Activated CD4-positive, alpha-beta T cell treated with anti-CD3 and anti-CD28 coated beads, Interleukin-10, Interleukin-2, amounts not matched to agents 100 ng/mL and 50 ng/mL, durations not matched to agents 16 hours and 8 hours (primary cell): ENCODE data around the gene PWWP2B.
"Not testable (repeated sequence)": the region's sequence is repeated elsewhere in the genome, so short reads cannot be mapped to it uniquely, and the experiment has no call there.

Experiments used
- DNase-seq: peaks from one replicate; pipeline ENCODE4 v3.0.0-alpha.2; 2020

The PWWP2B gene

DNA sequence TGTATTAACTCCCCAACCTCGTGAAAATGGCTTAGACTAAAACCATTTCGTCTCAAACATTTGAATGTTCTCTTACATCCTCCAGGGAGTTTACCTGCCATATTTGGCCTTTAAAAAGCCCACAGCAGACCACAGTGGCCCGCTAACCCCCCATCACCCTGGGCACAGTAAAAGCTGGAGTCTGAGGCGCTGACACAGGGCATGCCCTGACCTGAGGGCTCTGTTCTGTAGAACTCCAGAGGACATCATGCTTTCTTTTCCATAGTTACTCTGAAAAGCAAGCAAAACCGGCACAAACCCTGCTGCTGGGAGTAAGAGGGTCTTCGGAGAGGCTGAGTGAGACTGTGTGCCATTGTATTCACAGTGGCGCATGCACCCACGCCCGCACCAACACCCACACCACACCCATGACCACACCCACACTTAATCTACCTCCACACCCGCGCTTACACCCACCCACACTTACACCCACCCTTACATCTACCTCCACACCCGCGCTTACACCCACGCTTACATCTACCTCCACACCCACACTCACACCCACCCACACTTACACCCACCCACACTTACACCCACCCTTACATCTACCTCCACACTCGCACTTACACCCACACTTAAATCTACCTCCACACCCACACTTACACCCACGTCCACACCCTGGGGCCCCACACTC, 32.9 kb upstream of the PWWP2B start:
- no peak for DNase-seq

DNA sequence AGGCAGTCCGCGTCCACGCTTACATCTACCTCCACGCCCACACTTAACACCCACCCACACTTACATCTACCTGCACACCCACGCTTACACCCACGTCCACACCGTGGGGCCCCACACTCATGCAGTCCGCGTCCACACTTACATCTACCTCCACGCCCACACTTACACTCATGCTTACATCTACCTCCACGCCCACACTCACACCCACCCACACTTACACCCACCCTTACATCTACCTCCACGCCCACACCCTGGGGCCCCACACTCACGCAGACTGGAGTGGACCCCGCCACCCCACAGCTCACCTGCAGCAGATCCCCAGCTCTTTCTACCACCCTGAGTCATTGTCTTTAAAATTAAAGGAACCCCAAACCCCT, 32.4 kb upstream of the PWWP2B start:
- peak; percentile 12 for DNase-seq

DNA sequence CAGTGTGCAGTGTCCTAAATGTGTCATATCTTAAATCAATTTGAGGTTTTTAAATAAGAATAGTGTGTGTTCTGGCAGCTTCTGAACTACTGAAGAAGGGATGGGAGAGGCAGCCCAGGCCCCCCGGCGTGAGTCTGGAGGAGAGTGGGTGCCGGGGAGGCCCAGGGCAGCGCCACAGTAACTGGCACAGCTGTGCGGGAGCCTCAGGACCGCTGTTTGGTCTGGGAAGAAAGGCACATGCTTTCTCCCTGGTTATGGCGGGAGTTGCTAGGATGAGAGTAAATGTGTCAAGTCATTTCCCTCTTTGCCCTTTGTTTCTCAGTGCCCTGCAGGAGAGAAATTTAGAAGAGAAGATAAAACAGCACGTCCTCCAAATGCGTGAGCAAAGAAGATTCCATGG, 31.9 kb upstream of the PWWP2B start:
- DNase-seq: no peak

DNA sequence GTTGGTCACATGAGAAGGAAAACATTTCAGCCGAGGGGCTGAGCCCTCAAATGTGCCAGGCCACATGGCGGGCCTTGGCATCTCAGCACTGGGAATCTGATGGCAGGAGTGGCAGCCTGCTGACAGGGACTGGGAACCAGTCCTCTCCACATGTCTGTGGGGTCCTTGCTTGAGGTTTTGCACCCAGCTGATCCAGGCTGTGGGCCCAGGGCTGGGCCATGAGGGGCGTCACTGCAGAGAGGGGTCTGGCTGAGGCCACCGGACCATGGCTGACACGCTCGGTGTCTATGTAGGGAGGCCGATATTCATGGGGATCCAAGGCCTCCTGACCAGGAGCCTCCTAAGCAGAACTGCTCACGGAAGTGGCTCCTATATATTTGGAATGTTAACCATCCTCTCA, 31.0 kb upstream of the PWWP2B start:
- no peak for DNase-seq

DNA sequence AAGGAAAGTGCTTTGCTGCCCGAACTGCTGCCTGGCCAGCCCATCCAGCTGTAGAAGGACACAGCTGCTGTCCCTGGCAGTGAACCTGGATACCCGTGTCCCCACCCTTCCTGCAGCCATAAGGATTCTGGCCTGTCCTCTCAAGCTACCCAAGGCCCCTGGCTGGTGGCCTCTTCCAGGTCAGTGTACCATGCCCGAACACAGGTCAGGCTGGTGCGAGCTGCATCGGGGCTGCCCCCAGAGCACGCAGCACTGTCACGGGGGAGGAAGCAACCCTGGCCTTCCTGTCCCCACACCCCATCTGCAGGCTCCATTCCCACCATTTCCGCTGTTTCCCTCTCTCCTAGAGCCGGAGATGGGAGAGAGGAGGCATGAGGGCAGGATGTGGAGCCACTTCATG, 30.5 kb upstream of the PWWP2B start:
- DNase-seq: no peak

DNA sequence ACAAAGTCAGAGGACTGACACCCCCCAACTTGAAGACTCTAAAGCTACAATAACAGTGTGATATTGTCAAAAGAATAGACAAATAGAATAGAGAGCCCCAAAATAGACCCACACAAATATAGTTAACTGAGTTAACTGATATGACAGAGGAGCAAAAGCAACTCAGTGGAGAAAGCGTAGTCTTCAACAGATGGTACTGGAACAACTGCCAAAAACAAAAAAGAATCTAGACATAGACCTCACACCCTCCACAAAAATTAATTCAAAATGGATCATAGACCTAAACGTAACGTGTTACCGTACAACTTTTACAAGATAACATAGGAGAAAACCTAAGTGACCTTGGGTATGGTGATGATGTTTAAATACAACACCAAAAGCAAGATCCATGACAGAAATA, 28.6 kb upstream of the PWWP2B start:
- DNase-seq: no peak

DNA sequence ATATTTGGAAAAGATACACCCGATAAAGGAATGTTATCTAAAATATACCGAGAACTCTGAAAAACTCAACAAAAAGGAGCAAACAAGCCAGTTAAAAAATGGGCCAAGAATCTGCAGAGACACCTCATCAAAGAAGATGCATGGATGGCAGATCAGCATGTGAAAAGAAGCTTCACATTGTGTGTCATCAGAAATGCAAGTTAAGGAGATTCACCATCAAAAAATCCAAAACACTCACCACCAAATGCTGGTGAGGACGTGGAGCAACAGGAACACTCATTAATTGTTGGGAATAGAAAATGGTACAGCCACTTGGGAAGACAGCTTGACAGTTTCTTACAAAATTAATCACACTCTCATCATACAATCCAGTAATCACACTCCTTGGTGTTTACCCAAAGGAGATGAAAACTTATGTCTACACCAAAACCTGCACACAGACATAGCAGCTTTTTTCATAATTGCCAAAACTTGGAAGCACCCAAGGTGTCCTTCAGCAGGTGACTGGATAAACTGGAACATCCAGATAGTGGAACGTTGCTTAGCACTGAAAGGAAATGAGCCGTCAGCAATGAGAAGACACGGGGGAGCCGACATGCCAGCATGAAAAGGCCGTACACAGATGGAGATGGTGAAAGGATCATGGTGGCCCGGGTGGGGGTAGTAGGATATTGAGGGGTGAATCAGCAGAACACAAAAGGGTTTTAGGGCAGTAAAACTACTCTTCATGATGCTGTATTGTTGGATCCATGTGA, 27.9 kb upstream of the PWWP2B start:
- DNase-seq: no peak

DNA sequence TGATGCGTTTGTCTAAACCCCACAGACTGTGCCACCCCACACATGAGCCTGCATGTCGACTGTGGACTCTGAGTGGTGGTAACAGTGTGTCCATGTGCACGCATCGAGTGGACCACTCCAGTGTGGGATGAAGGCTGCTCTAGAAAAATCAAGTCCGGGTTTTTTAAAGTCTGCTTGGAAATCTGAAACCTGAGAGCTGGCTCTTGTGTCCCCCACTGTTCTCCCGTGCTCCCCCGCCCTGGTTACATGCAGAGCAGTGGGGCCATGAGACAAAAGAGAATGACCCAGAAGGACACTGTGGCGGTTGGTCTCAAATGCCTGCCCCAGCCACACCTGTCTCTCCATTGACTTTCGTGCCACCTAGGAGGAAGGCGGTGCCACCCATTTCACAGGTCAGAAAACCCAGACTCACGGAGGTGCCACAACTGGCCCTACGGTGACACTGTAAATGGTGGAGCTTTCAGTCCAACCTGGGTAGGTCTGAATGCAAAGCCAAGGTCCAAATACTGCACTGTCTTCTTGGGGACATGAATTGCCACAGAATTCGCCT, 27.3 kb upstream of the PWWP2B start:
- DNase-seq: no peak

DNA sequence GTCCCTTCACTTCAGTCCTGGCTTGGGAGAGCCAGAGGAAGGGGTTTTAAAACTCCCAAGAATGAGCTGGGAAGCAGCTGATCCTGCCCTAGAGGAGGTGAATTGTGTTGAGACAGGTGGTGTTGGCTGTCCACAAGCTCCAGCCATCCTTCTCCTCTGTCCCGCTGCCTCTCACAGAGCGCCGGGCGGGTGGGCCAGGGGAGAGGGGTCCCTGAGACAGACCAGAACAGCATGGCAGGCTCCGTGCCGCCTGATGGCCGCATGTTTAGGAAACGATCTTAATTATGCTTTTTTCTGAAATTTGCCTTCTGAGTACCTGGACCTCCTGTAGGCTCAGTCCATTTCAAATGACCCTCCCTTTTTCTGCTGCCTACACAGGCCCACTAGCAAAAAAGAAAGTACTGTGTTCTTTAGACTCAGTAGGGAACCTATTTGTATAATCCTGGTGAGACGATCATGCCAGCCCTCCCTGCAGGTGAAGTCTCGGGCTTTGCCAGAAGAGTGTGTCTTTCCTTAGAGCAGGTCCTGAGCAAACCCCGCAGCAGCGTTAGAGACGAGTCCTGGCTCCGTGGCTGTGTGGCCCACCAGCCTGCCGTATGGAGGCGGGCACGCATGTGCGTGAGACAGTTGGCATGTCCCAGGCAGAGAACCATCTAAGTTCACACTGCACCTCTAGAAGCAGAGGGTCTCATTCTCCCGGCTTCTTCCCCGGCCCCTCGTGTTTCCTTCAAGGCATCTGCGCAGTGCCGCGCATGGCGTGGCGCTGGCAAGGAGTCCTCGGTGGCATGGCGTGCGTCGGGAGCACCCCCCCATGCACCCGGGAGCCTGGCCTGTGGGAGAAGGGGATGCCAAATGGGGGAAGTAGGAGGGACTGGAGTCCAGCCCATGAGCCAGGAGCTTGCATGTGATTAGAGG, 26.3 kb upstream of the PWWP2B start:
- no peak for DNase-seq

DNA sequence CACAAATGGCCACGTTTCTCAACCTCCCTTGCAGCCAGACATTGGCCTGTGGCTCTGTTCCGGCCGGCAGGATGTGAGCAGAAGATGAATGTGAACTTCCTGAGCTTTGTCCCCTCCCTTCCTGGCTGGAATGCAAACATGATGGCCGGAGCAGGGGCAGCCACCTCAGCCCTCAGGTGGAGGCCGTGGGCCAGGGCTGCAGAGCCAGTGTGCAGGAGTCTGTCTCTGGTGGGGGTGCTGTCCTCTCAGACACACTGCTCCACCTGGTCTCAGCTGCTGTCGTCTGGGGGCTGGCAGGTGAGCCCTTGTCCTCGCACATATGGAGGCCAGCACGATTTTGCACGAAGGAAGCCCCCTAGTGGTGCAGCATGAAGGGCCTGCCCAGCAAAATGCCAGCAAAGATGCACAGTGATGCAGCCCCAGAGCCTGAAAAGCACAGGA, 25.3 kb upstream of the PWWP2B start:
- DNase-seq: peak; percentile 48

DNA sequence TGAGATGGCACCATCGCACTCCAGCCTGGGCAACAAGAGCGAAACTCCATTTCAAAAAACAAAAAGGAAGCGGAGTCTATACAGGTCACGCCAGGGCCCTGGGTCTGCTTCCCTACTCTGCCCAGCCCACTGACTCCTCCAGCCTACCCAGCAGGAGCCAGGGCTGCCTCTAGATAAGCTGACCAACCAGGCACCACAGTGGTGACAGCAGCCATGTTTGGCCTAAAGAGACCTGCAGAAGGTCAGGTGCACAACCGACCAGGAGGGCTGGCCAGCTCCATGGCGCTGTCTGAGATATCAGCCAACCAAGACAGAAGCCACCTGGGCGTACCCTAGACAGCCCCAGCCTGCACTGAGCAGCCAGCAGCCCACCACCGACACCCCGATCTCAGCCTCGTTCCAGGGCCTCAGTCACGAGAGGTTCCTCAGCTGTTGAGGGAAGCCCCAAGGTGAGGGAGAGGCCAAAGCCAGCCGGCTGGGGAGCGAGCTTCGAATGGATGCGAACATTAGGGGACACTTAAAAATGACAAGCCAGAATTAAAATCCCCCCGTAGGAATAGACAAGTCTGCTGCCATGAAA, 24.4 kb upstream of the PWWP2B start:
- no peak for DNase-seq

DNA sequence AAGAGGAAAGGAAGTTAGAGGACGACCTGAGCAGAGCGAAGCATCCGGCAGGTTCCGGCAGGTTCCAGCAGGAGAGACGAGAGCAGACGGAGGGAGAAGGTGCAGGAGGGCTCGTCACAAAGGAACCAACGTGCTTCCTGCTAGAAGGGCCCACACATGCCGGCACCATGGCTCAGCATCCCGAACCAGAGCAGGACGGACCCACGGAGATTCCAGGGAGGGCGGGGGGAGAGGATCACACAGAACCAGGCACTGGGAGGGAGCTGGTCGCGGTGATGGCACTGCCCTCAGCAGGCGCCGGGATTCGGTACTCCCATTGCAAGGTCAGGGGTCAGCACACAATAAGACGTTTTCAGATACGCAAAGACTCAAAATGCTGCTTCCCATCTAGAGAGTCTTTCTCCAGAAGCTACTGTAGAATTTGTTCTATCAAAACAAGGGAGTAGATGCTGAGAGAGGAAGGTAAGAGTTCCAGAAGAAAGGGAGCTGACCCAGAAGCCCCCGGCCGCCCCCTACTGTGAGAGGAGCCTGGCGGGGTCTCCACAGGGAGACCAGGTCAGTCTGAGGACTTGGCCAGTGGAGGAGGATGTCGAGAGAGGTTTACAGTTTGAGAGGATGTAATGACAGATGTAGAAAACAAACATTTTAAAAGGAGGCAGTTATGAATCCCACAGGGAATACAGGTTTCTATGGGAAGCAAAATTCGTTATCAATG, 23.6 kb upstream of the PWWP2B start:
- no peak for DNase-seq

DNA sequence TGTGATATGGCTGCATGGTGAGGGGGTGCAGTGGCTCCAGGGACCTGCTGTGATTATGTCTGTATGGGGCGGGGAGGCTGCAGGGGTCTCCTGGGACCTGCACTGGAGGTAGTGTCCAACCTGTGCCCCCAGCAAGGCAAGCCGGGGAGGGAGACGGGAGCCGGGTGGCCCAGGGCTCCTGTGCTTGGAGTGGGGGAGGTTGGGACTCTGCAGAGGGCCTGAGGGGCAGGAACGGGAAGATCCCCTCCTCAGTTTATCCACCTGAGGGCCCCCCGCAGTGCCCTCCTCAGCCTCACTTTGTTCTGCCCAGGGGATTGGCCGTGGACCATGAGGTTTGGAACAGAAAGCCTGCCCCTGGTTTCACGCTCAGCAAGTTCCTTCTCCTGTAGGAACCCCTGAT, 22.8 kb upstream of the PWWP2B start:
- no peak for DNase-seq

DNA sequence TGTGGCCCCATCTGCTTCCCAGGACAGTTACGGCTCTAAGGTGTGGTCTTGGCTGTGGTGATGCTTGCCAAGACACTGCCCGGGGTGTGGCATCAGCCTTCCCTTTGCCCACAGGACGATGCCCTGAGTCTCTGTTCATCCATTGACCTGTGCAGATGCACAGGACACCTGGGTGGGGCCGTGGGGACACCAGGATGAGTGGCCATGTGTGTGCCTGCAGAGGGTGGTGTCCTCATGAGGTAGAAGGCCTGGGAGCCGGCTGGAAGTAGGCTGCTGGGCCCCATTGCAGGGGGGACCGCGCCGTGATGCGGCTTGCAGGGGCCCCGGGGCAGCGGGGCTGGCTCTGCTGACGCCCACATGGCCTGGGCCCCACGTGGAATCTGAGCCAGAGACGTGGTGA, 22.4 kb upstream of the PWWP2B start:
- DNase-seq: no peak

DNA sequence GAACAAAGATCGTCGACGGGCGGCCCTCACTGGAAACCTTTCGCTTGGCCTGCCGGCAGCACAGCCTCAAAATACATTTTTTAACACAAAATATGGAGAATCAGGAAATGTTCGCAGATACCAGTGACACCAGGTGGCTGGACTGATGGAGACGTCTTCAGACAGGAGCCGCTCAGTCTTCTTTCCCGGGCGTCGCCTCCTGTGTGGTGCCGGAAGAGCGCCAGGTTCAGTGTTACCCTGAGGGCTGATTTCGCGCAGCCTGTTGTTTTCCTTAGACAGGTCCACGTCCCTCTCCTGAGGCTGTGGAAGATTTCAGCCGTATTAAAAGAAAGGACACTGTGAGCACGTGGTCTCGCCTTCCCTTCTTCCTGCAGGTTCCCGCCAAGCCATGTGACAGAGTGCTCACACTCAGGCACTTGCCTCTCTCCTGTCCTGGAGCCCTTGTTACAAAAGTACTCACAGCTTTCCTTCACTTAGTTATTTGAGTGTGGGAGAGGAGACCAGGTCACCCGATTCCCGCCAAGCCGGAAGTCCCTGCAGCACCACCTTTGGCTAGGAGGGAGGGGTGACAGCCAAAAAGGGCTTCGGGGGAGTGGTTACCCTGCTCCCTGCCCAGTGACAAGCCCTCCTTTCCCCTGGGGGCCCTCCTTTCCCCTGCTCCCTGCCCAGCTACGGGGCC, 21.7 kb upstream of the PWWP2B start:
- DNase-seq: no peak

DNA sequence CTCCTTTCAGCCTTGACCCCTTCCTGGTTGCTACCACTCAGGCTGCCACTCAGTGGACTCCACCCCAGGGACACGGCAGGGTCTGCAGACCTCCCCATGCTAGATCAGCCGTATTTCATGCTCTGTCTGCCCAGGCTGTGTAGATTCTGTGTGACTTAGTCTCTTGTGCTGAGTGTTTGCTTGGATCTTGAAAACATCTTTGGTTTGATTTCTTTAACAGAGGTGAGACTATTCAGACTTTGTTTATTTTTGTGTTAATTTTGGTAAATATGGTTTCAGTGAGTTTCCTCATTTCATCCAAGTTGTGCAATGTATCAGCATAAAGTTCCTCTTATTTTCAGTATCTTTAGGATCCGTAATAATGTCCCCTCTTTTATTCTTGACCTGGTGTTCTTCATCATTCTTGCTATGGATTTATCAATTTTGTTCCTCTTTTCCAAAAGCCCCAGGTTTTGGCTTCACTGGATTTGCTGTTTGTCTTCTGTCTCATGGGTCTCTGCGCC, 21.2 kb upstream of the PWWP2B start:
- DNase-seq: no peak

DNA sequence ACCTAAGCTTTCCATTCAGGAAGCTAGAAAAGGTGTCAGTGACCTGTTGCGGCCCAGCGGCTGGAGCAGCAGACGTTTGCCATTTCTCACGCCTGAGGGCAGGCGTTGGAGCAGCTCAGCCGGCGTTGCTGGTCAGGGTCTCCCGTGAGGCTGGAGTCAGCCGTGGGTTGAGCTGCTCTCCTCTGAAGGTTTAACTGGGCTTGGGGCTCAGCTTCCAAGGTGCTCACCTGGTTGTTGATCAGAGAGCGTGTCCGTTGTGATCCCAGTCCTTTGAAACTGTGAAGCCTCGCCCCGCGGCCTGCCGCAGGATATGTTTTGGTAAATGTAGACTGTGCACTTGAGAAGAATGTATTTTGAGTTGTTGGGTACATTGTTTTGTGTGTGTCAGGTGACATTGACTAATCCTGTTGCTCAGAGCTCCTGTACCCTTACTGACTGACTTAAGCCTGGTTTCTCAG, 20.6 kb upstream of the PWWP2B start:
- no peak for DNase-seq

DNA sequence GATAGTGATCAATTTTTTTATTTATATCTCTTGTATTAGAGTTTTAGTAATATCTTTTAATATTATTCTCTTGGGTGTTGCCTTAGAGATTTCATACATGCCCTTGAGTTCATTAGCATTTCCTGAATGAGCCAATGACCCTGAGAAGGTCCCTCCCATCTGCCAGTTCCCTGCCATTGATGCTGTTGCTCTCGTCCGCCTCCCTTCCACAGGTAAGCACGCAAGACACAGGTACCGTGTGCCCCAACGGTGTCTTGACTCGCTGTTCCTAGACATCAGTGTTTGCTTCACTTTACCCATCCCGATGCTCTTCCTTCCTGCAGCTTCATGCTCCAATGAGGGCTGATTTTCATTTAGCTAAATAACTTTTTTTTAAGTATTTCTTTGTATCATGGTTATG, 19.7 kb upstream of the PWWP2B start:
- no peak for DNase-seq

DNA sequence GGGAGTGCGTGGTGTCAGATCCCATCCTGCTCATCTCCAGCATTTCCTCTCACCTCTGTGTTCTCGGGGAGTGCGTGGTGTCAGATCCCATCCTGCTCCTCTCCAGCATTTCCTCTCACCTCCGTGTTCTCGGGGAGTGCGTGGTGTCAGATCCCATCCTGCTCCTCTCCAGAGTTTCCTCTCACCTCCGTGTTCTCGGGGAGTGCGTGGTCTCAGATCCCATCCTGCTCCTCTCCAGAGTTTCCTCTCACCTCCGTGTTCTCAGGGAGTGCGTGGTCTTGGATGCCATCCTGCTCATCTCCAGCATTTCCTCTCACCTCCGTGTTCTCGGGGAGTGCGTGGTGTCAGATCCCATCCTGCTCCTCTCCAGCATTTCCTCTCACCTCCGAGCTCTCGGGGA, 18.0 kb upstream of the PWWP2B start:
- DNase-seq: not testable (repeated sequence)

DNA sequence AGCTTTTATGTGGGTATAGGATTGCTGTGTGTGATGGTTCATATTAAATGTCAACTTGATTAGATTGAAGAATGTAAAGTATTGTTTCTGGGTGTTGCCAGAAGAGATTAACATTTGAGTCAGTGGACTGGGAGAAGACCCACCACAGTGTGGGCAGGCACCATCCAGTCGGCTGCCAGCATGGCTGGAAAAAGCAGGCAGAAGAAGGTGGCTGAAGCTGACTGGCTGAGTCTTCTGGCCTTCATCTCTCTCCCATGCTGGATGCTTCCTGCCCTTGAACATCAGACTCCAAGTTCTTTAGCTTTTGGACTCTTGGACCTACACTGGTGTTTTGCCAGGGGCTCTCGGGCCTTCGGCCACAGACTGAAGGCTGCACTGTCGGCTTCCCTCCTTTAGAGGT, 16.0 kb upstream of the PWWP2B start:
- DNase-seq: not testable (repeated sequence)

DNA sequence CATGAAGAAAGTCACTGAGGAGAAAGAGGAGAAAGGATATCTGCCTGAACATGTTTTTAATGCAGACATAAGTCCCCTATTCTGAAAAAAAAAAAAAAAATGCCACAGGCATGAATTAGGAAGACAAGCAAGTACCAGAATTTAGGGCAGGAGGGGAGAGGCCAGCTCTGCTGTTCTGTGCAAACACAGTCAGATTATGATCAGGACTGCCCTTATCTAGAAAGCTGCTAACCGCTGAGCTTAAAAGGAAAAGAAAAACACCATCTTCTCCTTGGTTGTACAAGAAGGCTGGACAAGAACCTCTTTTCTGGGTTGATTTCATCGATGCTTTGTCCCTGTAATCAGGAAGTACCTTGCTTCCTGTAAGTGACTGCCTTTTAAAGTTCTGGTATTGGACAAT, 15.3 kb upstream of the PWWP2B start:
- no peak for DNase-seq
